Rectal smooth muscle tissue (tissue), 1 donor: ENCODE measurements around the gene ZNF644.

ENCODE experiments used
- H3K27ac ChIP-seq: one replicate; pipeline ENCODE4 v1.7.0; 2013; ENCODE audit warnings: low read depth, low read length, inconsistent platforms
- H3K27me3 ChIP-seq: one replicate; pipeline ENCODE4 v1.7.0; 2013; ENCODE audit warnings: low read length; ENCODE audit not compliant: control insufficient read depth, insufficient read depth
- H3K36me3 ChIP-seq: one replicate; pipeline ENCODE4 v1.7.0; 2013; ENCODE audit warnings: low read length; ENCODE audit not compliant: control insufficient read depth, insufficient read depth
- H3K4me1 ChIP-seq: one replicate; pipeline ENCODE4 v1.7.0; 2013; ENCODE audit warnings: low read length; ENCODE audit not compliant: control insufficient read depth, insufficient read depth
- H3K4me3 ChIP-seq: one replicate; pipeline ENCODE4 v1.7.0; 2013; ENCODE audit warnings: low read length
- H3K9ac ChIP-seq: one replicate; pipeline ENCODE4 v1.7.0; 2013; ENCODE audit warnings: low read length

The ZNF644 gene

GRCh38 chr1:90964444-90965035, 57.3 kb downstream of the ZNF644 start:
- H3K27me3 ChIP-seq: no peaks in the 10 kb centered on the region
- H3K4me1 ChIP-seq: no peaks in the 10 kb centered on the region
- no peak overlapping the region for H3K4me3 ChIP-seq
- no peak overlapping the region for H3K27ac ChIP-seq
- H3K36me3 ChIP-seq: peaks cover 4% of the 10 kb centered on the region
- no peak overlapping the region for H3K9ac ChIP-seq

GRCh38 chr1:90963651-90964050, 58.2 kb downstream of the ZNF644 start:
- no peak overlapping the region for H3K4me3 ChIP-seq
- H3K36me3 ChIP-seq: no peaks in the 10 kb centered on the region
- no peaks in the 10 kb centered on the region for H3K27me3 ChIP-seq
- no peak overlapping the region for H3K27ac ChIP-seq
- no peaks in the 10 kb centered on the region for H3K4me1 ChIP-seq
- H3K9ac ChIP-seq: no peak overlapping the region

GRCh38 chr1:90963236-90963635, 58.6 kb downstream of the ZNF644 start:
- no peak overlapping the region for H3K9ac ChIP-seq
- H3K27ac ChIP-seq: no peak overlapping the region
- H3K4me1 ChIP-seq: no peaks in the 10 kb centered on the region
- H3K4me3 ChIP-seq: no peak overlapping the region
- H3K36me3 ChIP-seq: no peaks in the 10 kb centered on the region
- no peaks in the 10 kb centered on the region for H3K27me3 ChIP-seq

- no peak overlapping the region for H3K4me3 ChIP-seq
- H3K36me3 ChIP-seq: no peaks in the 10 kb centered on the region
- no peak overlapping the region for H3K27ac ChIP-seq
- H3K27me3 ChIP-seq: no peaks in the 10 kb centered on the region
- H3K4me1 ChIP-seq: no peaks in the 10 kb centered on the region
- H3K9ac ChIP-seq: no peak overlapping the region
Observed at GRCh38 chr1:90959352-90960206, 62.3 kb downstream of the ZNF644 start.

- Histone ChIP-seq H3K4me3 (no peak overlapping the region), H3K9ac (no peak overlapping the region), H3K36me3 (no peaks in the 10 kb centered on the region), H3K27ac (no peak overlapping the region), H3K4me1 (no peaks in the 10 kb centered on the region), H3K27me3 (no peaks in the 10 kb centered on the region)
Observed at GRCh38 chr1:90957497-90957896, 64.3 kb downstream of the ZNF644 start.

GRCh38 chr1:90955769-90956168, 66.1 kb downstream of the ZNF644 start:
- Histone ChIP-seq H3K4me3 (no peak overlapping the region), H3K4me1 (no peaks in the 10 kb centered on the region), H3K27ac (no peak overlapping the region), H3K9ac (no peak overlapping the region), H3K27me3 (no peaks in the 10 kb centered on the region), H3K36me3 (no peaks in the 10 kb centered on the region)

GRCh38 chr1:90952906-90953305, 68.9 kb downstream of the ZNF644 start:
- no peaks in the 10 kb centered on the region for H3K4me1 ChIP-seq
- no peak overlapping the region for H3K27ac ChIP-seq
- H3K36me3 ChIP-seq: no peaks in the 10 kb centered on the region
- H3K4me3 ChIP-seq: no peak overlapping the region
- no peak overlapping the region for H3K9ac ChIP-seq
- H3K27me3 ChIP-seq: no peaks in the 10 kb centered on the region

GRCh38 chr1:90951009-90951408, 70.8 kb downstream of the ZNF644 start:
- H3K36me3 ChIP-seq: no peaks in the 10 kb centered on the region
- no peak overlapping the region for H3K4me3 ChIP-seq
- no peaks in the 10 kb centered on the region for H3K27me3 ChIP-seq
- no peak overlapping the region for H3K27ac ChIP-seq
- H3K9ac ChIP-seq: no peak overlapping the region
- H3K4me1 ChIP-seq: no peaks in the 10 kb centered on the region

- no peak overlapping the region for H3K4me3 ChIP-seq
- no peaks in the 10 kb centered on the region for H3K4me1 ChIP-seq
- no peak overlapping the region for H3K27ac ChIP-seq
- no peaks in the 10 kb centered on the region for H3K27me3 ChIP-seq
- no peak overlapping the region for H3K9ac ChIP-seq
- no peaks in the 10 kb centered on the region for H3K36me3 ChIP-seq
Observed at GRCh38 chr1:90948301-90948700, 73.5 kb downstream of the ZNF644 start.

- no peak overlapping the region for H3K9ac ChIP-seq
- no peaks in the 10 kb centered on the region for H3K27me3 ChIP-seq
- no peaks in the 10 kb centered on the region for H3K36me3 ChIP-seq
- H3K4me3 ChIP-seq: no peak overlapping the region
- H3K4me1 ChIP-seq: no peaks in the 10 kb centered on the region
- no peak overlapping the region for H3K27ac ChIP-seq
Observed at GRCh38 chr1:90946630-90947029, 75.2 kb downstream of the ZNF644 start.

GRCh38 chr1:90945287-90945686, 76.5 kb downstream of the ZNF644 start:
- Histone ChIP-seq H3K4me3 (no peak overlapping the region), H3K36me3 (peaks cover 4% of the 10 kb centered on the region), H3K27ac (no peak overlapping the region), H3K9ac (no peak overlapping the region), H3K4me1 (no peaks in the 10 kb centered on the region), H3K27me3 (no peaks in the 10 kb centered on the region)

- no peak overlapping the region for H3K4me3 ChIP-seq
- no peak overlapping the region for H3K9ac ChIP-seq
- H3K36me3 ChIP-seq: peaks cover 4% of the 10 kb centered on the region
- H3K27ac ChIP-seq: no peak overlapping the region
- H3K4me1 ChIP-seq: no peaks in the 10 kb centered on the region
- H3K27me3 ChIP-seq: no peaks in the 10 kb centered on the region
Observed at GRCh38 chr1:90943966-90944365, 77.9 kb downstream of the ZNF644 start.

GRCh38 chr1:90940746-90941145, 81.1 kb downstream of the ZNF644 start:
- H3K9ac ChIP-seq: no peak overlapping the region
- H3K27ac ChIP-seq: no peak overlapping the region
- H3K4me3 ChIP-seq: no peak overlapping the region
- peaks cover 4% of the 10 kb centered on the region for H3K36me3 ChIP-seq
- H3K4me1 ChIP-seq: no peaks in the 10 kb centered on the region
- no peaks in the 10 kb centered on the region for H3K27me3 ChIP-seq
